Gastrocnemius medialis (tissue), 4 donors: ENCODE data around the gene MYOM1. TPM values are rescaled to one million over a fixed set of nuclear protein-coding genes. Genes with fewer than 3 reads are reported as not detected.
A peak's percentile ranks its signal among the peaks of the same experiment; 100 is the strongest.

Source experiments
- ATAC-seq, 2 donors: fragments of 150-250 bp; one replicate each; pipeline ENCODE4 v1.9.1; 2016
- DNase-seq, 2 donors: peaks; one replicate each; pipeline ENCODE4 v3.0.0-alpha.2; 2019
- H3K27ac ChIP-seq, 4 donors: fragments of 200-600 bp; sonication (generic); 1 replicate in 1 of 4; 2 replicates in 3 of 4; pipeline ENCODE4 v1.5.1; 2016 to 2018; ENCODE audit warnings: mild to moderate bottlenecking in 2 of 4, moderate library complexity in 1 of 4
- H3K27me3 ChIP-seq, 3 donors: fragments of 200-600 bp; sonication (generic) in 2 of 3; 1 replicate in 1 of 3; 2 replicates in 2 of 3; pipeline versions ENCODE4 v1.5.1 to v1.6.0; 2016 to 2019; ENCODE audit warnings: mild to moderate bottlenecking in 1 of 3, moderate library complexity in 1 of 3
- H3K36me3 ChIP-seq, 2 donors: fragments of 200-600 bp; sonication (generic) in 1 of 2; one replicate each; pipeline ENCODE4 v1.5.1; 2017 to 2018
- H3K4me1 ChIP-seq, 2 donors: fragments of 200-600 bp; sonication (generic) in 1 of 2; one replicate each; pipeline ENCODE4 v1.5.1; 2016 to 2017; ENCODE audit warnings: mild to moderate bottlenecking in 2 of 2
- H3K4me3 ChIP-seq, 4 donors: fragments of 200-600 bp; sonication (generic) in 3 of 4; 1 replicate in 1 of 4; 2 replicates in 3 of 4; pipeline ENCODE4 v1.5.1; 2016 to 2019; ENCODE audit warnings: mild to moderate bottlenecking in 2 of 4
- H3K9me3 ChIP-seq, 3 donors: fragments of 200-600 bp; sonication (generic) in 2 of 3; 1 replicate in 1 of 3; 2 replicates in 2 of 3; pipeline ENCODE4 v1.5.1; 2016 to 2019
- CTCF ChIP-seq, 5 experiments: fragments of 450-650 bp in 3 of 5; fragments of 200-600 bp in 2 of 5; sonication (generic) in 2 of 5; IDR thresholded peaks in 4 of 5; conservative IDR thresholded peaks in 1 of 5; 1 replicate in 4 of 5; 2 replicates in 1 of 5; pipeline ENCODE4 v1.5.1; 2016 to 2019; ENCODE audit warnings: antibody characterized with exemption in 5 of 5, mild to moderate bottlenecking in 3 of 5, moderate library complexity in 3 of 5
- POLR2A ChIP-seq, 2 donors: fragments of 450-650 bp; IDR thresholded peaks; one replicate each; pipeline ENCODE4 v1.6.1; 2017; ENCODE audit warnings: antibody characterized with exemption in 2 of 2, mild to moderate bottlenecking in 2 of 2, moderate library complexity in 2 of 2
- in situ Hi-C, 4 donors: fragments of 200-750 bp; cut with MboI; loops; one replicate each; pipeline versions ENCODE4 v1.15.0 to v1.8.0; 2017; ENCODE audit warnings: low sequenced_read_pairs in 4 of 4
- intact Hi-C: fragments of 100-400 bp; cut with DNase I; formaldehyde crosslinking; loops from one replicate; pipeline ENCODE4 v1.15.1; 2023; ENCODE audit warnings: low total_unique reads
- total RNA-seq, 4 donors: library from RNA; depleted of rRNA; stranded (reverse); fragments of >200 nt; gene quantifications; one replicate each; pipeline versions ENCODE4 v1.1.0 to v1.2.3, GENCODE V29; 2016

MYOM1 gene
- total RNA-seq, 4 donors from 2014 or later = 245 to 307 (median 273) TPM

- intact Hi-C loops (no loop called here), in situ Hi-C loops (loop anchor here in 1 of 4 donors (25.0 kb wide), 1 partner anchor 88 kb away; the partner anchor contains the start of gene LPIN2)
- no peaks in the 10 kb centered on the region for H3K9me3 ChIP-seq
- no peaks in the 10 kb centered on the region for H3K27me3 ChIP-seq
- peaks cover 0 to 5% of the 10 kb centered on the region in 2 donors for H3K4me1 ChIP-seq
- no peak overlapping the region for H3K4me3 ChIP-seq
- H3K36me3 ChIP-seq = peaks cover 0 to 42% of the 10 kb centered on the region in 2 donors
- no peak for ATAC-seq
- DNase-seq = no peak
- H3K27ac ChIP-seq = peak overlapping the region in 1 of 4 donors; percentile 32
- no peak for TF ChIP-seq POLR2A (IDR thresholded peaks at IDR 0.05)
- TF ChIP-seq CTCF (IDR thresholded peaks at IDR 0.05 in 4 of 5, conservative IDR thresholded peaks at IDR 0.05 in 1 of 5) = no peak
Measured at GRCh38 chr18:3100498-3101132, 119.2 kb downstream of the MYOM1 start.

- Histone ChIP-seq H3K27me3 (no peaks in the 10 kb centered on the region), H3K4me3 (no peak overlapping the region), H3K27ac (no peak overlapping the region), H3K36me3 (peaks cover 0 to 42% of the 10 kb centered on the region in 2 donors), H3K4me1 (peaks cover 0 to 8% of the 10 kb centered on the region in 2 donors), H3K9me3 (no peaks in the 10 kb centered on the region)
- intact Hi-C loops = no loop called here
- TF ChIP-seq POLR2A (IDR thresholded peaks at IDR 0.05) (no peak), CTCF (IDR thresholded peaks at IDR 0.05 in 4 of 5, conservative IDR thresholded peaks at IDR 0.05 in 1 of 5) (no peak)
- no peak for DNase-seq
- in situ Hi-C loops = no loop called here
- no peak for ATAC-seq
Measured at GRCh38 chr18:3099327-3099726, 120.4 kb downstream of the MYOM1 start.

- in situ Hi-C loops = no loop called here
- Histone ChIP-seq H3K36me3 (peaks cover 0 to 55% of the 10 kb centered on the region in 2 donors), H3K4me3 (no peak overlapping the region), H3K9me3 (no peaks in the 10 kb centered on the region), H3K27me3 (no peaks in the 10 kb centered on the region), H3K27ac (peak overlapping the region in 2 of 4 donors; percentile 8), H3K4me1 (peaks cover 0 to 11% of the 10 kb centered on the region in 2 donors)
- TF ChIP-seq CTCF (IDR thresholded peaks at IDR 0.05 in 4 of 5, conservative IDR thresholded peaks at IDR 0.05 in 1 of 5) (no peak), POLR2A (IDR thresholded peaks at IDR 0.05) (no peak)
- ATAC-seq (no peak), DNase-seq (no peak)
- intact Hi-C loops = no loop called here
Measured at GRCh38 chr18:3097082-3097481, 122.7 kb downstream of the MYOM1 start.

- DNase-seq (no peak), ATAC-seq (no peak)
- Histone ChIP-seq H3K4me1 (peaks cover 0 to 11% of the 10 kb centered on the region in 2 donors), H3K4me3 (no peak overlapping the region), H3K9me3 (no peaks in the 10 kb centered on the region), H3K27me3 (no peaks in the 10 kb centered on the region), H3K36me3 (peaks cover 0 to 63% of the 10 kb centered on the region in 2 donors), H3K27ac (peak overlapping the region in 1 of 4 donors; percentile 24)
- intact Hi-C loops = no loop called here
- TF ChIP-seq POLR2A (IDR thresholded peaks at IDR 0.05) = no peak
- no peak for TF ChIP-seq CTCF (IDR thresholded peaks at IDR 0.05 in 4 of 5, conservative IDR thresholded peaks at IDR 0.05 in 1 of 5)
- in situ Hi-C loops = no loop called here
Measured at GRCh38 chr18:3095921-3096320, 123.8 kb downstream of the MYOM1 start.
